GM08714 (cell line): ENCODE results near the gene AGAP3.

Source experiments
- H3K4me3 ChIP-seq: fragments of 200-500 bp; sonication (Bioruptor generic); 2 replicates; pipeline ENCODE4 v1.5.1; 2014; ENCODE audit warnings: mild to moderate bottlenecking, low read length, inconsistent platforms
- ZNF274 ChIP-seq: IDR thresholded peaks from 2 replicates; pipeline ENCODE4 v1.6.1; 2012; ENCODE audit warnings: mild to moderate bottlenecking, low read depth, low read length

The AGAP3 gene

GRCh38 chr7:151114151-151115090, 28.1 kb downstream of the AGAP3 start:
- H3K4me3 ChIP-seq = no peak overlapping the region
- TF ChIP-seq ZNF274 = no peak

GRCh38 chr7:151115121-151115835, 29.0 kb downstream of the AGAP3 start:
- TF ChIP-seq ZNF274 = no peak
- H3K4me3 ChIP-seq = no peak overlapping the region

GRCh38 chr7:151115836-151116418, 29.7 kb downstream of the AGAP3 start:
- no peak for TF ChIP-seq ZNF274
- no peak overlapping the region for H3K4me3 ChIP-seq

DNA sequence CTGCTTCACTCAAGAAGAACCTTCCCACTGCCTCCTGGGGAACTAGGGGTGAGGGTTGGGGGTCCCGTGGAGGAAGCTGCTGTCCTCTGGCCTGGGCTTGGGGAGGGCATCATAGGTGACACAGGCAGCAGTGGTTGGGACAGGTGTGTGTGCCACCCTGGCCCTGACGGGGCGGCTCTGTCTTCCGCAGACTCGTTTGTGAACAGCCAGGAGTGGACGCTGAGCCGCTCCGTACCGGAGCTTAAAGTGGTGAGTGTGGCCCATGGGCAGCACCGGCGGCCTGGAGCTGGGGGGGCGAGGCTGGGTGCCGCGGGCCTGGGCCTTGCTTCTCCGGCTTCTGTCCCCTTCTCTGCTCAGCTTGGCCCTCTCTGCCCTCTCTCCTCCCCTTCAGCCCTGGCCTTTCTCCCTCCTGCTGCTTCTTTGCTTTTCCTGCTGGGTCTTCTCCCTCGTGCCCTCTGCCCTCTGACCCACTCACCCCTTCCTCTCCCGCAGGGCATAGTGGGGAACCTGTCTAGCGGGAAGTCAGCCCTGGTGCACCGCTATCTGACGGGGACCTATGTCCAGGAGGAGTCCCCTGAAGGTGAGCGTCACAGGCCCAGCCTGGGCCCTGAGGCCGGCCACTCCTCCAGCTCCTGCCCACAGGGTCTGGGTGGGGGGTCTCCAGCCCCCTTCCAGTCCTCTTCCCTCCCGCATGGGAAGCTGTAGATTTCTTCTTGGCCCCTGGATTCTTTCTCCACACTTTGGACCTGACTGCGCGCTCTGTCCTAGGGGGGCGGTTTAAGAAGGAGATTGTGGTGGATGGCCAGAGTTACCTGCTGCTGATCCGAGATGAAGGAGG, 30.5 kb downstream of the AGAP3 start:
- no peak overlapping the region for H3K4me3 ChIP-seq
- no peak for TF ChIP-seq ZNF274

DNA sequence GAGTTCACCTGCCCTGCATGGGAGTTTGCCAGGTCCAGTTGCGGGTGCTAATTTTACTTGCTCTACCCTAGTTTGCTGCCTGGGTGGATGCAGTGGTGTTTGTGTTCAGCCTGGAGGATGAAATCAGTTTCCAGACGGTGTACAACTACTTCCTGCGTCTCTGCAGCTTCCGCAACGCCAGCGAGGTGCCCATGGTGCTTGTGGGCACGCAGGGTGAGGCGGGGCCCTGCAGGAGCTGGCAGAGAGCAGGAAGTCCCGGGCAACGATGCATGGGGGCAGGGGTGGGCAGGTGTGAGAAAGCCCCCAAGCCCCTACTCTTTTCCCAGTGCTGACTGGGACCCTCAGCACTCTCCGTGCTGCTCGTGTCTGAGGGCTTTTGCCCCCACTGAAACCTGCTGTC, 31.3 kb downstream of the AGAP3 start:
- no peak overlapping the region for H3K4me3 ChIP-seq
- TF ChIP-seq ZNF274 = no peak

DNA sequence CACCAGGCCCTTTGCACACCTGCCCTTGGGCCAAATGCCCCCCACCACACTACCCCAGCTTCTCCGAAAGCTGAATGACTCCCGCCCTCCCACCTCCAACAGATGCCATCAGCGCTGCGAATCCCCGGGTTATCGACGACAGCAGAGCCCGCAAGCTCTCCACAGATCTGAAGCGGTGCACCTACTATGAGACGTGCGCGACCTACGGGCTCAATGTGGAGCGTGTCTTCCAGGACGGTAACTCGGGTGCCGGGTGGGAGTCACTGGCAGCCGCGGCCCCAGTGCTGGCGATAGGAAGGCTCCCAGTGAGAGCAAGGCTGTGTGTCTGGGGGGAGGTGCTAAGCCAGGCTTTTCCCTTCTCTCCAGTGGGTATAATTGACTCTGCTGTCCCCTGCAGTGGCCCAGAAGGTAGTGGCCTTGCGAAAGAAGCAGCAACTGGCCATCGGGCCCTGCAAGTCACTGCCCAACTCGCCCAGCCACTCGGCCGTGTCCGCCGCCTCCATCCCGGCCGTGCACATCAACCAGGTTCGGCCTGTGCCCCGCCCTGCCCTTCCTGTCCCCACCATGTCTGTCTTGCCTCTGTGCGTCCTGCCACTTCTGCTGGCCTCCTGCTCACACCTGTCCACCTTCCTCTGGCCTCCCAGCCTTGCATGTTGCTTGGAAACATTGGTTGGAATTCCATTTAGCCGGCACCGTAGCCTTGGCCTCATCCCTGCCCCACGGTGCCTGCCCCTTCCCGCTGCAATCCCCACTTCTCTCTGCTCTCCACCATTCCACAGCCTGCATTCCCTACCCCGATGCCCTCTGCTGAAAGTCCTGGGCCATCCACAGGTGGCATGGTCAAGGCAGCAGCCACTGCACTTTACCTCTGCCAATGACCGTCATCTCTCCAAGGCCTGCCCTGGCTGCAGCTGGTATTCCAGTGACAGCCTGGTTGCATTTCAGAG, 32.1 kb downstream of the AGAP3 start:
- no peak for TF ChIP-seq ZNF274
- H3K4me3 ChIP-seq = no peak overlapping the region

GRCh38 chr7:151119055-151119415, 32.8 kb downstream of the AGAP3 start:
- no peak overlapping the region for H3K4me3 ChIP-seq
- no peak for TF ChIP-seq ZNF274

GRCh38 chr7:151119902-151120301, 33.6 kb downstream of the AGAP3 start:
- no peak for TF ChIP-seq ZNF274

GRCh38 chr7:151120896-151121295, 34.6 kb downstream of the AGAP3 start:
- TF ChIP-seq ZNF274 = no peak
- no peak overlapping the region for H3K4me3 ChIP-seq

More at GRCh38 chr7:151119902-151120301, 33.6 kb downstream of the AGAP3 start:
- H3K4me3 ChIP-seq = no peak overlapping the region

DNA sequence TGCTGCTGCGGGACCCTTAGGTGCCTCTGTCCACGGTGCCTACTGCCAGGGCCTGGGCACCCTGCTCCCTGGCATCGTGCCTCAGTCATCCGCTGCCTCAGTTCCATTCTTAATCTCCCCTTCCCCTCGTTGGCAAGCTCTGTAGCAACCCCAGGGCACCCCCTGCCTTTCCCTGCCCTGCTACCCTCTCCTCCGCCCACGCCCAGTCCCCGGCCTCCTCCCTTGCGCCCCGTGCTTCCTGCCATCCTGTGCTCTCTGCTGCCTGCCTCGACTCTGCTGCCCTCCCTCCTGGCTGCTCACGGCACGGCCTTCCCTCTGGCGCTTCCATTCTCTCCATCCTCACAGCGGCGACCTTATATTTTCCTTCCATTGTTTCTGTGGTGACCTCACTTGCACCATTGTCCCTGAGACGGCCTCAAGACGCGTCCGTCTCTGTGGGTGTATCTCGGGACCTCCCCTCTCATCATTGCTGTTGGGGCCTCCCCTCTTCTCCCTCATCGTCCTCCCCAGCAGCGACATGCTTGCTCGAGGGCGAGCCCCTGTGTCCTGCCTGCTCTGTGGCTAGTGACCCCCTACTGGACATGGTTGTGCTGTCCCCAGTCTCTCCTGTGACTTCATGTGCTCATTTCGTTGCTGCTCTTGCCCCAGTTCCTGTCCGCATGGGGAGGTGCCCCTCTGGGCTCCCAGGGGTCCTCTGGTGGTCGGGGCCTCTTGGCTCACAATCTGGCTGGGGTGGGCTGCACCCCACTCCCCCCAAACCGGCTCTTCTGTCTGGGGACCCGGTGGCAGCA, 35.3 kb downstream of the AGAP3 start:
- no peak for TF ChIP-seq ZNF274
- H3K4me3 ChIP-seq = no peak overlapping the region

GRCh38 chr7:151122276-151122675, 36.0 kb downstream of the AGAP3 start:
- no peak for TF ChIP-seq ZNF274
- no peak overlapping the region for H3K4me3 ChIP-seq

DNA sequence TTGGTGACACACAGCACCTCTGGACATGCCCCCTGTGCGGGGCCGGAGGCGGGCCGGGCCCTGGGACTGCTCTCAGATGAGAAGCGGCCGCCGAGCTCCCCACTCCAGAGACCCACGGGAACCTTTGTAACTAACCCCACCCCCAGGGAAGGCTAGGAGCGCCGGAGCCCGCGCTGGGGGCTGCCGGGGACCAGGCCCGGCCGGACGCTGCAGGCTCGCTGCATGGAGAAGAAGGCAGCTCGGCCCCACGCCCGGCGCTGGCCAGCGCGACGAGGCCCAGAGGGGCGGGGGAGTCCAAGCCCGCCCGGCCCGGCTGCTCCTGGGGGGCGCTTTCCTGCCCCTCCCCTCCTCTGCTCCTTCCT, 36.5 kb downstream of the AGAP3 start:
- no peak overlapping the region for H3K4me3 ChIP-seq
- TF ChIP-seq ZNF274 = no peak

- no peak overlapping the region for H3K4me3 ChIP-seq
- TF ChIP-seq ZNF274 = no peak
These were observed 37.0 kb downstream of the AGAP3 start for GRCh38 chr7:151123158-151123821.
